IMR-90 (cell line): ENCODE measurements around the gene SLC6A9. TPM values are rescaled to one million over a fixed set of nuclear protein-coding genes. Genes with fewer than 3 reads are reported as not detected.

ENCODE experiments used
- ATAC-seq: fragments of 200-7000 bp; cut with Tn5 transposase; 2 replicates; pipeline ENCODE4 v1.9.1; 2020; ENCODE audit warnings: low read depth, mild to moderate bottlenecking, moderate library complexity
- BruUV-seq: library from RNA; stranded (reverse); fragments of 400-500 nt; replicated peaks from 2 replicates; lab custom pipeline; 2021; lab: Mats Ljungman, UMichigan
- CTCF ChIA-PET: fragments of 300-600 bp; formaldehyde crosslinking; extraction: SDS; loops from one replicate; lab custom pipeline; 2021; ENCODE audit warnings: antibody characterized with exemption; lab: Yijun Ruan, JAX
- POLR2A ChIA-PET: fragments of 300-600 bp; sonication (Branson Sonifier 250); formaldehyde crosslinking; loops from one replicate; lab custom pipeline; 2022; ENCODE audit warnings: antibody characterized with exemption; ENCODE audit not compliant: unreplicated experiment; lab: Charles Lee
- DNase-seq: peaks from one replicate; pipeline ENCODE4 v3.0.0; 2013
- H2AFZ ChIP-seq: replicated peaks from 2 replicates; pipeline ENCODE3; 2013; ENCODE audit warnings: low read length, mild to moderate bottlenecking; ENCODE audit not compliant: poor library complexity
- H2AK5ac ChIP-seq: 2 replicates; pipeline ENCODE4 v1.6.1; 2013; ENCODE audit warnings: low read depth, low read length, inconsistent platforms
- H2AK9ac ChIP-seq: replicated peaks from 2 replicates; pipeline ENCODE3; 2013; ENCODE audit warnings: mild to moderate bottlenecking, low read depth, low read length, moderate library complexity; ENCODE audit not compliant: poor library complexity
- H2BK120ac ChIP-seq: 2 replicates; pipeline ENCODE4 v1.6.1; 2013; ENCODE audit warnings: low read depth, low read length, inconsistent platforms
- H2BK15ac ChIP-seq: 3 replicates; pipeline ENCODE4 v1.6.1; 2013; ENCODE audit warnings: low read depth, low read length, inconsistent platforms
- H2BK20ac ChIP-seq: 2 replicates; pipeline ENCODE4 v1.6.1; 2013; ENCODE audit warnings: low read depth, mild to moderate bottlenecking, inconsistent platforms, low read length, moderate library complexity
- H2BK5ac ChIP-seq: 2 replicates; pipeline ENCODE4 v1.6.1; 2013; ENCODE audit warnings: mild to moderate bottlenecking, low read depth, low read length, inconsistent platforms; ENCODE audit not compliant: poor library complexity, severe bottlenecking
- H3K14ac ChIP-seq: replicated peaks from 2 replicates; pipeline ENCODE4 v1.6.1; 2013; ENCODE audit warnings: low read depth, low read length, inconsistent platforms
- H3K18ac ChIP-seq: 2 replicates; pipeline ENCODE4 v1.6.1; 2013; ENCODE audit warnings: low read depth, low read length, control low read depth
- H3K23ac ChIP-seq: 2 replicates; pipeline ENCODE4 v1.6.1; 2013; ENCODE audit warnings: low read depth, low read length, inconsistent platforms
- H3K27ac ChIP-seq: 2 replicates; pipeline ENCODE4 v1.5.1; 2013; ENCODE audit warnings: mild to moderate bottlenecking, control low read depth, low read length; ENCODE audit not compliant: insufficient read depth
- H3K27me3 ChIP-seq: 2 replicates; pipeline ENCODE4 v1.6.1; 2013; ENCODE audit warnings: low read length; ENCODE audit not compliant: control insufficient read depth, insufficient read depth
- H3K36me3 ChIP-seq: 2 replicates; pipeline ENCODE4 v1.6.1; 2013; ENCODE audit warnings: low read length, mixed read lengths; ENCODE audit not compliant: control insufficient read depth, insufficient read depth
- H3K4ac ChIP-seq: 2 replicates; pipeline ENCODE4 v1.6.1; 2013; ENCODE audit warnings: low read depth, low read length, inconsistent platforms
- H3K4me1 ChIP-seq: 2 replicates; pipeline ENCODE4 v1.6.1; 2013; ENCODE audit warnings: low read length, mixed read lengths; ENCODE audit not compliant: control insufficient read depth, insufficient read depth
- H3K4me2 ChIP-seq: 2 replicates; pipeline ENCODE4 v1.6.1; 2013; ENCODE audit warnings: low read depth, mild to moderate bottlenecking, control low read depth, low read length, moderate library complexity
- H3K4me3 ChIP-seq: 2 replicates; pipeline ENCODE4 v1.5.1; 2013; ENCODE audit warnings: low read depth, mild to moderate bottlenecking, control low read depth, low read length, moderate library complexity; ENCODE audit not compliant: insufficient read depth
- H3K56ac ChIP-seq: 2 replicates; pipeline ENCODE4 v1.6.1; 2013; ENCODE audit warnings: low read length, inconsistent platforms; ENCODE audit not compliant: insufficient read depth; ENCODE audit errors: extremely low read depth
- H3K79me1 ChIP-seq, 2 experiments: 2 replicates each; pipeline ENCODE4 v1.6.1; 2013; ENCODE audit warnings: low read length in 2 of 2, inconsistent platforms in 1 of 2, low read depth in 1 of 2
- H3K9ac ChIP-seq: 2 replicates; pipeline ENCODE4 v1.6.1; 2013; ENCODE audit warnings: low read depth, low read length, control low read depth
- H3K9me1 ChIP-seq: 2 replicates; pipeline ENCODE4 v1.6.1; 2013; ENCODE audit warnings: low read length, inconsistent platforms; ENCODE audit not compliant: insufficient read depth
- H3K9me3 ChIP-seq: 2 replicates; pipeline ENCODE4 v1.6.1; 2013; ENCODE audit warnings: low read length; ENCODE audit not compliant: control insufficient read depth, insufficient read depth
- H4K20me1 ChIP-seq: 2 replicates; pipeline ENCODE4 v1.6.1; 2013; ENCODE audit warnings: low read length, inconsistent platforms; ENCODE audit not compliant: insufficient read depth
- H4K5ac ChIP-seq: 2 replicates; pipeline ENCODE4 v1.6.1; 2013; ENCODE audit warnings: mild to moderate bottlenecking, low read depth, low read length, control low read depth
- H4K8ac ChIP-seq, 2 experiments: 2 replicates each; pipeline ENCODE4 v1.6.1; 2013; ENCODE audit warnings: low read depth in 2 of 2, low read length in 2 of 2, control low read depth in 1 of 2, inconsistent platforms in 1 of 2
- H4K91ac ChIP-seq: 2 replicates; pipeline ENCODE4 v1.6.1; 2013; ENCODE audit warnings: low read depth, low read length, inconsistent platforms; ENCODE audit not compliant: insufficient read depth
- BHLHE40 ChIP-seq: fragments of 150-350 bp; IDR thresholded peaks from 2 replicates; pipeline ENCODE4 v1.6.1; 2016; ENCODE audit warnings: mild to moderate bottlenecking, low read depth, low read length
- CEBPB ChIP-seq: IDR thresholded peaks from 2 replicates; pipeline ENCODE4 v1.6.1; 2012; ENCODE audit warnings: low read depth, low read length, improper control_type of control experiment
- CHD1 ChIP-seq: IDR thresholded peaks from 2 replicates; pipeline ENCODE4 v1.6.1; 2012; ENCODE audit warnings: low read depth, low read length, improper control_type of control experiment
- ELK1 ChIP-seq: fragments of 150-350 bp; IDR thresholded peaks from 2 replicates; pipeline ENCODE4 v1.6.1; 2016; ENCODE audit warnings: low read depth, mild to moderate bottlenecking, low read length, moderate library complexity, borderline replicate concordance
- FOS ChIP-seq: fragments of 150-350 bp; IDR thresholded peaks from 2 replicates; pipeline ENCODE4 v1.6.1; 2016; ENCODE audit warnings: low read depth, low read length
- MAFK ChIP-seq: IDR thresholded peaks from 2 replicates; pipeline ENCODE4 v1.6.1; 2012; ENCODE audit warnings: low read depth, low read length, improper control_type of control experiment
- MAZ ChIP-seq: IDR thresholded peaks from 2 replicates; pipeline ENCODE4 v1.6.1; 2012; ENCODE audit warnings: low read depth, mild to moderate bottlenecking, low read length, improper control_type of control experiment, moderate library complexity, borderline replicate concordance
- MXI1 ChIP-seq: IDR thresholded peaks from 2 replicates; pipeline ENCODE4 v1.6.1; 2012; ENCODE audit warnings: low read depth, mild to moderate bottlenecking, low read length, moderate library complexity, borderline replicate concordance
- NFE2L2 ChIP-seq: fragments of 150-350 bp; IDR thresholded peaks from 2 replicates; pipeline ENCODE4 v1.6.1; 2016; ENCODE audit warnings: low read depth, mild to moderate bottlenecking, low read length
- RAD21 ChIP-seq: IDR thresholded peaks from 2 replicates; pipeline ENCODE4 v1.6.1; 2012; ENCODE audit warnings: low read length, improper control_type of control experiment
- RCOR1 ChIP-seq: IDR thresholded peaks from 2 replicates; pipeline ENCODE4 v1.6.1; 2012; ENCODE audit warnings: mild to moderate bottlenecking, low read length, improper control_type of control experiment; ENCODE audit not compliant: insufficient replicate concordance
- RFX5 ChIP-seq: IDR thresholded peaks from 2 replicates; pipeline ENCODE4 v1.8.0; 2012; ENCODE audit warnings: low read depth, mild to moderate bottlenecking, low read length, moderate library complexity
- USF2 ChIP-seq: fragments of 150-350 bp; IDR thresholded peaks from 2 replicates; pipeline ENCODE4 v1.6.1; 2017; ENCODE audit warnings: mild to moderate bottlenecking, antibody characterized with exemption, low read length, low read depth
- WGBS, 2 experiments: methylation state at CpG; one replicate each; pipeline versions ENCODE4 v1.1.5 to v1.1.7; 2013; ENCODE audit warnings: missing lambda C conversion rate in 2 of 2; ENCODE audit not compliant: insufficient read length in 1 of 2; ENCODE audit errors: extremely low coverage in 2 of 2; 5-methylcytosine and 5-hydroxymethylcytosine counted together
- dilution Hi-C: fragments of 300-500 bp; cut with HindIII; formaldehyde crosslinking; loops from one replicate; pipeline ENCODE4 v1.14.3; 2018; ENCODE audit warnings: low sequenced_read_pairs; ENCODE audit not compliant: unreplicated experiment
- in situ Hi-C: fragments of 300-500 bp; cut with MboI; formaldehyde crosslinking; loops from 3 replicates; pipeline ENCODE4 v1.14.3; 2019; ENCODE audit warnings: low sequenced_read_pairs, inconsistent platforms, mixed read lengths
- intact Hi-C: fragments of 100-400 bp; cut with micrococcal nuclease; formaldehyde crosslinking; loops from 2 replicates; pipeline ENCODE4 v1.10.0; 2022
- polyA plus RNA-seq, 3 experiments: library from polyadenylated mRNA; depleted of rRNA; stranded (reverse); fragments of >200 nt; gene quantifications; 2 replicates each; pipeline ENCODE4 v1.2.3, GENCODE V29; 2012; ENCODE audit warnings: low replicate concordance in 1 of 3
- total RNA-seq: library from RNA; depleted of rRNA; stranded (reverse); fragments of >200 nt; gene quantifications from 2 replicates; pipeline ENCODE4 v1.2.3, GENCODE V29; 2012
- TF ChIP-seq, protein P1 (sequence below): conservative IDR thresholded peaks from 2 replicates; pipeline ENCODE4 v1.5.1; 2012; ENCODE audit warnings: mild to moderate bottlenecking, low read depth, low read length, improper control_type of control experiment

SLC6A9 gene
- total and polyA plus RNA-seq, 2 of the 4 experiments (the other 2 are of a cell fraction) = 2.0 to 6.6 TPM

DNA sequence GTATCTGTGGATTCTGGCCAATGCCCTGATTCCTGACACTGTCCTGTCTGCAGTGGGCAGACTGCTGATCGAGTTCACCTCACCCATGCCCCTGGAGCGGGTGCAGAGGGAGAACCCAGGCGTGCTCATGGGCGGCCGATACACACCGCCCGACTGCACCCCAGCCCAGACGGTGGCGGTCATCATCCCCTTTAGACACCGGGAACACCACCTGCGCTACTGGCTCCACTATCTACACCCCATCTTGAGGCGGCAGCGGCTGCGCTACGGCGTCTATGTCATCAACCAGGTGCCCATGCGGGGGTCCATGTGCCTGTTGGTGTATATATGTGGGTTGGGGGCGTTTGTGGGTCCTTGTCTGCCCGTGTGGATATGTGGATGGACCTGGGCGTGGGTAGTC, 49.6 kb downstream of the SLC6A9 start:
- Histone ChIP-seq H2BK120ac (no peak overlapping the region), H3K9me3 (no peaks in the 10 kb centered on the region), H3K36me3 (peaks cover 50% of the 10 kb centered on the region), H3K27ac (no peak overlapping the region), H2BK5ac (no peak overlapping the region), H3K27me3 (no peaks in the 10 kb centered on the region), H2AK5ac (no peak overlapping the region), H3K23ac (no peak overlapping the region), H2BK15ac (no peak overlapping the region), H2AK9ac (peak overlapping the region; percentile 38), H2AFZ (peak overlapping the region; percentile 17), H2BK20ac (no peak overlapping the region), H4K5ac (no peak overlapping the region), H3K4me1 (peaks cover 24% of the 10 kb centered on the region), H3K4ac (no peak overlapping the region), H3K79me1 (peaks cover 42 to 78% of the 10 kb centered on the region in 2 experiments), H3K9me1 (peaks cover 42% of the 10 kb centered on the region), H4K91ac (no peak overlapping the region), H4K8ac (no peak overlapping the region), H3K4me3 (no peak overlapping the region), H3K14ac (no peak overlapping the region), H3K9ac (no peak overlapping the region), H3K18ac (no peak overlapping the region), H4K20me1 (peaks cover 47% of the 10 kb centered on the region), H3K56ac (no peak overlapping the region), H3K4me2 (no peak overlapping the region)
- TF ChIP-seq CEBPB (no peak), MAFK (no peak), FOS (no peak), RAD21 (no peak), MXI1 (no peak), USF2 (no peak), MAZ (no peak), RCOR1 (no peak), ELK1 (no peak), NFE2L2 (no peak), BHLHE40 (no peak), CHD1 (no peak), RFX5 (no peak)
- TF ChIP-seq, protein P1, sequence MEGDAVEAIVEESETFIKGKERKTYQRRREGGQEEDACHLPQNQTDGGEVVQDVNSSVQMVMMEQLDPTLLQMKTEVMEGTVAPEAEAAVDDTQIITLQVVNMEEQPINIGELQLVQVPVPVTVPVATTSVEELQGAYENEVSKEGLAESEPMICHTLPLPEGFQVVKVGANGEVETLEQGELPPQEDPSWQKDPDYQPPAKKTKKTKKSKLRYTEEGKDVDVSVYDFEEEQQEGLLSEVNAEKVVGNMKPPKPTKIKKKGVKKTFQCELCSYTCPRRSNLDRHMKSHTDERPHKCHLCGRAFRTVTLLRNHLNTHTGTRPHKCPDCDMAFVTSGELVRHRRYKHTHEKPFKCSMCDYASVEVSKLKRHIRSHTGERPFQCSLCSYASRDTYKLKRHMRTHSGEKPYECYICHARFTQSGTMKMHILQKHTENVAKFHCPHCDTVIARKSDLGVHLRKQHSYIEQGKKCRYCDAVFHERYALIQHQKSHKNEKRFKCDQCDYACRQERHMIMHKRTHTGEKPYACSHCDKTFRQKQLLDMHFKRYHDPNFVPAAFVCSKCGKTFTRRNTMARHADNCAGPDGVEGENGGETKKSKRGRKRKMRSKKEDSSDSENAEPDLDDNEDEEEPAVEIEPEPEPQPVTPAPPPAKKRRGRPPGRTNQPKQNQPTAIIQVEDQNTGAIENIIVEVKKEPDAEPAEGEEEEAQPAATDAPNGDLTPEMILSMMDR = no peak
- ChIA-PET CTCF (no interaction called here), POLR2A (no interaction called here)
- dilution Hi-C loops = no loop called here
- ATAC-seq = no peak
- BruUV-seq = no TSS peak
- in situ Hi-C loops = no loop called here
- WGBS, 2 experiments = 97% methylated on average over 7 of the region's 20 CpGs; no CpG with 5 or more reads in 1 of the 2 experiments
- no peak for DNase-seq
- intact Hi-C loops = no loop called here
